Parathyroid adenoma (tissue), 2 donors: ENCODE data around the gene FASTK.
A peak's percentile ranks its signal among the peaks of the same experiment; 100 is the strongest.

Experiments
- H2AFZ ChIP-seq: fragments of 300-600 bp; sonication (generic); one replicate; pipeline ENCODE4 v1.7.0; 2017; ENCODE audit warnings: antibody characterized with exemption, mild to moderate bottlenecking
- H3K27ac ChIP-seq: fragments of 300-600 bp; sonication (generic); one replicate; pipeline ENCODE4 v1.7.0; 2017
- H3K27me3 ChIP-seq: fragments of 300-600 bp; sonication (generic); one replicate; pipeline ENCODE4 v1.7.0; 2017; ENCODE audit warnings: low read length; ENCODE audit not compliant: control insufficient read depth, insufficient read depth
- H3K36me3 ChIP-seq: fragments of 300-600 bp; sonication (generic); one replicate; pipeline ENCODE4 v1.7.0; 2017; ENCODE audit warnings: low read length; ENCODE audit not compliant: control insufficient read depth, insufficient read depth
- H3K4me1 ChIP-seq: fragments of 300-600 bp; sonication (generic); one replicate; pipeline ENCODE4 v1.7.0; 2017; ENCODE audit warnings: control low read depth
- H3K4me2 ChIP-seq: fragments of 300-600 bp; sonication (generic); one replicate; pipeline ENCODE4 v1.7.0; 2017; ENCODE audit warnings: low read length
- H3K4me3 ChIP-seq: fragments of 300-600 bp; sonication (generic); one replicate; pipeline ENCODE4 v1.7.0; 2017; ENCODE audit warnings: low read depth, low read length
- H3K79me2 ChIP-seq: fragments of 300-600 bp; sonication (generic); one replicate; pipeline ENCODE4 v1.7.0; 2017; ENCODE audit warnings: control low read depth
- H3K9ac ChIP-seq: fragments of 300-600 bp; sonication (generic); one replicate; pipeline ENCODE4 v1.7.0; 2017; ENCODE audit warnings: mild to moderate bottlenecking
- H3K9me3 ChIP-seq: fragments of 300-600 bp; sonication (generic); one replicate; pipeline ENCODE4 v1.7.0; 2017; ENCODE audit warnings: low read length; ENCODE audit not compliant: control insufficient read depth
- TF ChIP-seq, protein P1 (sequence below): fragments of 300-600 bp; sonication (generic); IDR thresholded peaks from one replicate; pipeline ENCODE4 v1.7.0; 2017; ENCODE audit warnings: antibody characterized with exemption, mild to moderate bottlenecking
- donor health status: primary hyperparathyroidism.

Gene FASTK

GRCh38 chr7:151082141-151083070 lies 1.8 kb upstream of the FASTK start:
- H2AFZ ChIP-seq: peak overlapping the region; percentile 77
- H3K4me1 ChIP-seq: peaks cover 31% of the 10 kb centered on the region
- H3K4me3 ChIP-seq: peak overlapping the region; percentile 88
- TF ChIP-seq, protein P1, sequence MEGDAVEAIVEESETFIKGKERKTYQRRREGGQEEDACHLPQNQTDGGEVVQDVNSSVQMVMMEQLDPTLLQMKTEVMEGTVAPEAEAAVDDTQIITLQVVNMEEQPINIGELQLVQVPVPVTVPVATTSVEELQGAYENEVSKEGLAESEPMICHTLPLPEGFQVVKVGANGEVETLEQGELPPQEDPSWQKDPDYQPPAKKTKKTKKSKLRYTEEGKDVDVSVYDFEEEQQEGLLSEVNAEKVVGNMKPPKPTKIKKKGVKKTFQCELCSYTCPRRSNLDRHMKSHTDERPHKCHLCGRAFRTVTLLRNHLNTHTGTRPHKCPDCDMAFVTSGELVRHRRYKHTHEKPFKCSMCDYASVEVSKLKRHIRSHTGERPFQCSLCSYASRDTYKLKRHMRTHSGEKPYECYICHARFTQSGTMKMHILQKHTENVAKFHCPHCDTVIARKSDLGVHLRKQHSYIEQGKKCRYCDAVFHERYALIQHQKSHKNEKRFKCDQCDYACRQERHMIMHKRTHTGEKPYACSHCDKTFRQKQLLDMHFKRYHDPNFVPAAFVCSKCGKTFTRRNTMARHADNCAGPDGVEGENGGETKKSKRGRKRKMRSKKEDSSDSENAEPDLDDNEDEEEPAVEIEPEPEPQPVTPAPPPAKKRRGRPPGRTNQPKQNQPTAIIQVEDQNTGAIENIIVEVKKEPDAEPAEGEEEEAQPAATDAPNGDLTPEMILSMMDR: no peak
- H3K79me2 ChIP-seq: peaks cover 10% of the 10 kb centered on the region
- H3K27ac ChIP-seq: peak overlapping the region; percentile 96
- no peaks in the 10 kb centered on the region for H3K27me3 ChIP-seq
- H3K36me3 ChIP-seq: no peaks in the 10 kb centered on the region
- no peak overlapping the region for H3K9ac ChIP-seq
- peak overlapping the region; percentile 96 for H3K4me2 ChIP-seq
- H3K9me3 ChIP-seq: no peaks in the 10 kb centered on the region

- H3K79me2 ChIP-seq: peaks cover 10% of the 10 kb centered on the region
- H3K36me3 ChIP-seq: no peaks in the 10 kb centered on the region
- H3K27ac ChIP-seq: peak overlapping the region; percentile 96
- no peaks in the 10 kb centered on the region for H3K27me3 ChIP-seq
- H3K9me3 ChIP-seq: no peaks in the 10 kb centered on the region
- TF ChIP-seq, protein P1: no peak
- H3K4me1 ChIP-seq: peaks cover 37% of the 10 kb centered on the region
- H2AFZ ChIP-seq: peak overlapping the region; percentile 86
- H3K9ac ChIP-seq: no peak overlapping the region
- H3K4me2 ChIP-seq: peak overlapping the region; percentile 98
- H3K4me3 ChIP-seq: peak overlapping the region; percentile 89
Observed at GRCh38 chr7:151081170-151082101, 827 bp upstream of the FASTK start.

GRCh38 chr7:151080067-151080521 lies 515 bp downstream of the FASTK start:
- Histone ChIP-seq H3K9me3 (no peaks in the 10 kb centered on the region), H3K36me3 (no peaks in the 10 kb centered on the region), H2AFZ (peak overlapping the region; percentile 86), H3K79me2 (peaks cover 10% of the 10 kb centered on the region), H3K4me2 (peak overlapping the region; percentile 98), H3K9ac (peak overlapping the region; percentile 94), H3K4me1 (peaks cover 29% of the 10 kb centered on the region), H3K27ac (peak overlapping the region; percentile 96), H3K4me3 (peak overlapping the region; percentile 89), H3K27me3 (no peaks in the 10 kb centered on the region)
- TF ChIP-seq, protein P1: no peak

GRCh38 chr7:151079199-151079910 lies 1.3 kb downstream of the FASTK start:
- Histone ChIP-seq H3K79me2 (peaks cover 10% of the 10 kb centered on the region), H3K4me2 (peak overlapping the region; percentile 98), H3K4me3 (peak overlapping the region; percentile 89), H3K27me3 (no peaks in the 10 kb centered on the region), H3K9me3 (no peaks in the 10 kb centered on the region), H3K9ac (no peak overlapping the region), H3K36me3 (no peaks in the 10 kb centered on the region), H2AFZ (no peak overlapping the region), H3K27ac (peak overlapping the region; percentile 96), H3K4me1 (peaks cover 26% of the 10 kb centered on the region)
- TF ChIP-seq, protein P1: no peak
